Coronary artery (tissue), 2 donors: ENCODE results near the gene PYGB.

Source experiments
- DNase-seq: peaks from one replicate; pipeline ENCODE4 v3.0.0-alpha.2; 2017; ENCODE audit warnings: low spot score
- H3K27ac ChIP-seq, 2 donors: fragments of 200-600 bp; sonication (generic); one replicate each; pipeline ENCODE4 v1.5.1; 2016 to 2019
- H3K4me3 ChIP-seq: fragments of 200-600 bp; sonication (generic); 2 replicates; pipeline ENCODE4 v1.5.1; 2016; ENCODE audit warnings: mild to moderate bottlenecking, moderate library complexity
- TF ChIP-seq, protein P1 (sequence below): fragments of 200-600 bp; sonication (generic); IDR thresholded peaks from one replicate; pipeline ENCODE4 v1.5.1; 2019; ENCODE audit warnings: antibody characterized with exemption

PYGB gene

DNA sequence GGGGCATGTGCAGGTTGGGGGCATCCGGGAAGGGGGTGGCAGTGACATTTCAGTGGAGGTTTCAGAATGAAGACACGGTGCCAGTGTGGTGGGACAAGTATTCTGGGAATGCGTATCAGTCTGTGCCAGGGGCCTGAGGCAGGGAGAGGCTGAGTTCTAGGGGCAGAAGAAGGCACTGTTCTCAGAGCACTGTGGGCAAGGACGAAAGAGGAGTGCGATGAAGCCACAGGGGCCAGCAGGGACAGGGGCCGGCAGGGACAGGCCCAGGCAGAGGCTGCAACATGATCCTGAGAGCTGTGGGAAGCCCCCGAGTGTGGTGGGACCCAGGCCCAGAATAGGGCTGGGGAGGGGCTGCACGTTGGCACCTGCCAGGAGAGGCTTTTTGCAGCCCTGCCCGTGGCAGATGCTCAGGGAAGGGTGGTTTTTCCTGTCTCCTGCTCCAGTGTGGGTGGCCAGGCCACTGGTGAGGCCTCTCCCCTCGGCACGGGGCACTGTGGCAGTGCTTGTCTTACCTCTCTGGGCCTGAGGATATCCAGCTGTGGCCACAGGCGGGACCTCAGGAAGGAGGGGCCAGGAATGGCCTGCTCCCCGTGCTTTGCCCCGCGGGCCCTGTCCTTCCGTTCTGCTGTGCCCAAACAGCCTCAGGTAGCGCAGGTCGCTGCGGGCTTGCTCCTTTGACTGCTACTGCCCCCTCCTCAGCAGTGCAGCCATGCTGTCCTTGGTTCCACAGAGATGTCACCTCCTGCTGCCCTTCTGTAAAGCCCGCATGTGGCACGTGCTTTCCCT lies 42.4 kb upstream of the PYGB start:
- Histone ChIP-seq H3K27ac (peak overlapping the region in 1 of 2 donors; percentile 55), H3K4me3 (no peak overlapping the region)
- no peak for DNase-seq
- TF ChIP-seq, protein P1, sequence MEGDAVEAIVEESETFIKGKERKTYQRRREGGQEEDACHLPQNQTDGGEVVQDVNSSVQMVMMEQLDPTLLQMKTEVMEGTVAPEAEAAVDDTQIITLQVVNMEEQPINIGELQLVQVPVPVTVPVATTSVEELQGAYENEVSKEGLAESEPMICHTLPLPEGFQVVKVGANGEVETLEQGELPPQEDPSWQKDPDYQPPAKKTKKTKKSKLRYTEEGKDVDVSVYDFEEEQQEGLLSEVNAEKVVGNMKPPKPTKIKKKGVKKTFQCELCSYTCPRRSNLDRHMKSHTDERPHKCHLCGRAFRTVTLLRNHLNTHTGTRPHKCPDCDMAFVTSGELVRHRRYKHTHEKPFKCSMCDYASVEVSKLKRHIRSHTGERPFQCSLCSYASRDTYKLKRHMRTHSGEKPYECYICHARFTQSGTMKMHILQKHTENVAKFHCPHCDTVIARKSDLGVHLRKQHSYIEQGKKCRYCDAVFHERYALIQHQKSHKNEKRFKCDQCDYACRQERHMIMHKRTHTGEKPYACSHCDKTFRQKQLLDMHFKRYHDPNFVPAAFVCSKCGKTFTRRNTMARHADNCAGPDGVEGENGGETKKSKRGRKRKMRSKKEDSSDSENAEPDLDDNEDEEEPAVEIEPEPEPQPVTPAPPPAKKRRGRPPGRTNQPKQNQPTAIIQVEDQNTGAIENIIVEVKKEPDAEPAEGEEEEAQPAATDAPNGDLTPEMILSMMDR = no peak

DNA sequence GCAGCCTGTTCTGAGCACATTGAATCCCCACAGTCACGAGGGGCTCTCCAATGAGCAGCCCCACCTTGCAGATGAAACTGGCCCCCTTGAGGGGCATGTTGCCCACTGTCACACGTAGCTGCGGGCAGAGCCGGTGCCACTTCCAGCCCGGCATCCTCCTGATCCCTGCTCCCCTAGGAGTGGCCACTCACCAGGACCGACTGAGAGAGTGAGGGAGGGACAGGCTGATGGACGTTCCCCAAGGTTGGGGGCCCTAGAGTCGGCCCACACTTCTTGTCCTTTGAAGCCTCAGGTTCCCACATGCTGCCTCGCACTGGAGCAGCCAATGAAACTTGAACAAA lies 41.9 kb upstream of the PYGB start:
- no peak overlapping the region for H3K4me3 ChIP-seq
- H3K27ac ChIP-seq = no peak overlapping the region
- no peak for DNase-seq
- TF ChIP-seq, protein P1 = no peak

DNA sequence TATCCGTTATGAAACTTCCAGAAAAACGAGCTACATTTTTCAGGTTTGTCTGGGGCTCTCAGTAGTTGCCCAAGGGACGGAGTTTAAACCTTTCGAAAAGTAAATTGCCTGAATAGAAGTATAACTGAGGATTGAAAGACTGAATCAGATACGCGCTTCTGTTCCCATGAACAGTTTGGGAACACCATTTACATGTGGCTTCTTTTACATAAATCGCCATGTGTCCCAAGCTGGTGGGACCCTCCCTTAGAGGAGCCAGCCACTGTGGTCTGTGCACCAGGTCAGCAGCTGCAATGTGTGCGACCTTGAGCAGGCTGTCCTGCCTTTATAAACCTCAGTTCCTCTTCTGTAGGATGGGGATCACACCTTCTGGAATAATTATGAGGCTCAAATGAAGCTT lies 41.3 kb upstream of the PYGB start:
- TF ChIP-seq, protein P1 = no peak
- Histone ChIP-seq H3K4me3 (no peak overlapping the region), H3K27ac (no peak overlapping the region)
- no peak for DNase-seq

DNA sequence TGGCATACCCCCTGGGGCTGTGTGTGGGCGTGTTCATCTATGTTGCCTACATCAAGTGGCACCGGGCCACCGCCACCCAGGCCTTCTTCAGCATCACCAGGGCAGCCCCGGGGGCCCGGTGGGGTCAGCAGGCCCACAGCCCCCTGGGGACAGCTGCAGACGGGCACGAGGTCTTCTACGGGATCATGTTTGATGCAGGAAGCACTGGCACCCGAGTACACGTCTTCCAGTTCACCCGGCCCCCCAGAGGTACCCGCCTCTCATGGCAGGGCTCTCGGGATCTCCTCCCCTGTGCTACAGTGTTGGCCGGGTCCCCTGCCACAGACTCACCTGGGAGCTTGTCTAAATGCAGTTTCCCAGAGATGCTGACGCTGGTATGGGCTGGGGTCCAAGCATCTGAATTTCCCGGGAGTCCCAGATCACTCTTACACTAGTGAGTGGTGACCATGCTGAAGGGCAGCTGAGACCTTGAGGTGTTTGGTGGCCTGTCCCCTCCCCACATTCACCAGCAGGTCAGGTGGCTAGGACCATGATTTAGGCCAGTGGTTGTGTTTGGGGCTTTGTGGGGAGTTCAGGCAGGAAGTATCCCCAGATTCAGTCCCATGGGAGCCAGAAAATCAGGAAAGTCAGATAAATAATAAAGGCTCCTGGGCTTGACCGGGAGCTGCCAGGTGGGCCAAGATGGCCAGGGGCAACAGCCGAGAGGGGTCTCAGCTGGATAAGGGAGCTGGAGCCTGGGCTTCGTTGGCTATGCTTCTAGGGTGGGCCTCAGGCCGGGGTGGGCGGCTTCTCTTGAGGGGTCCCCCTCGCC lies 40.5 kb upstream of the PYGB start:
- TF ChIP-seq, protein P1 = no peak
- Histone ChIP-seq H3K4me3 (no peak overlapping the region), H3K27ac (no peak overlapping the region)
- DNase-seq = no peak

DNA sequence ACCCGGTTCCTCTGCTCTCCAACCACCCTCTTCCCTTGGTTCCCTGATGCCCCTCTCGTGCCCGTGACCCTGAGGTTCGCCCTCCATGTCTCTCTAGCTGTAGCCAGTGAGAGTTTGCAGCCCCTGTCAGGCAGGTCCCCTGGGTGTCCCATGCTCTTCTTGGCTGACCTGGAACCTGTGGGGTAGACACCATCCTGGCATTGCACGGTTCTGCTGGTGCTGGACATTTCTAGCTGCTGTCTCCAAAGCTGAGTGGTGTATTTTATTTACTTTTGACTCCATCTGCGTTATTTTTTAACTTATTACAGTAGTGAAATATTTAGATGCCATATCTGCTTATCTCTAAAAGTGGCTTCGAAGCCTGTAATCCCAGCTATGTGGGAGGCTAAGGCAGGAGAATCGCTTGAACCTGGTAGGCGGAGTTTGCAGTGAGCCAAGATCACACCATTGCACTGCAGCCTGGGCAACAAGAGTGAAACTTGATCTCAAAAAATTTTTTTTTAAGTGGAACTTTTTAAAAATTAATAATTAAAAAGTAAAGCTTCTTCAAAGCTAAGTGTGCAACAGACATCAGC lies 39.8 kb upstream of the PYGB start:
- H3K27ac ChIP-seq = no peak overlapping the region
- H3K4me3 ChIP-seq = no peak overlapping the region
- no peak for DNase-seq
- TF ChIP-seq, protein P1 = no peak

DNA sequence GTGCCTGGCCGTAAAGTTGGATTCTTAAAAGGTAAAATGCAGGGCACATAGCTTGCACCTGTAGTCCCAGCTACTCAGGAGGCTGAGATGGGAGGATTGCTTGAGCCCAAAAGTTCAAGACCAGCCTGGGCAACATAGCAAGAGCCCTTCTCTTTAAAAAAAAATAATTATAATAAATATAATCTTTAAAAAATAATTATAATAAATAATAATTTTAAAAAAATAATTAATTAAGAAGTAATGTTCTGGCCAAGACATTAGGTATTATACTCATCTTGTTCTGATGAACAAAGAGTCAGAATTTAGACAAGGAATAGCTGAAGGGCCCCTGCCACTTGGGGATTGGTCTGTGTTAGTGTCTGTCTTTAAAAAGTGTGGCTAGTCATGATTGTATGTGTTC lies 38.5 kb upstream of the PYGB start:
- Histone ChIP-seq H3K4me3 (no peak overlapping the region), H3K27ac (no peak overlapping the region)
- no peak for DNase-seq
- TF ChIP-seq, protein P1 = no peak
